Uterus (tissue), 4 donors: ENCODE data around the gene LAIR1. TPM values are rescaled to one million over a fixed set of nuclear protein-coding genes. Genes with fewer than 3 reads are reported as not detected.

ENCODE experiments used
- DNase-seq, 2 donors: peaks; one replicate each; pipeline ENCODE4 v3.0.0-alpha.2; 2019 to 2020
- H3K27ac ChIP-seq, 2 donors: fragments of 200-600 bp; sonication (generic); 1 replicate in 1 of 2; 2 replicates in 1 of 2; pipeline ENCODE4 v1.5.1; 2016 to 2018
- H3K27me3 ChIP-seq, 2 donors: fragments of 200-600 bp; sonication (generic); one replicate each; pipeline ENCODE4 v1.5.1; 2018 to 2019; ENCODE audit warnings: control low read depth in 1 of 2
- H3K36me3 ChIP-seq, 2 donors: fragments of 200-600 bp; sonication (generic); one replicate each; pipeline ENCODE4 v1.5.1; 2019; ENCODE audit warnings: control low read depth in 1 of 2
- H3K4me1 ChIP-seq, 2 donors: fragments of 200-600 bp; sonication (generic); one replicate each; pipeline ENCODE4 v1.5.1; 2018 to 2019; ENCODE audit warnings: control low read depth in 1 of 2
- H3K4me3 ChIP-seq, 2 donors: fragments of 200-600 bp; sonication (generic); 1 replicate in 1 of 2; 2 replicates in 1 of 2; pipeline ENCODE4 v1.5.1; 2018 to 2019; ENCODE audit warnings: mild to moderate bottlenecking in 1 of 2
- H3K9me3 ChIP-seq, 2 donors: fragments of 200-600 bp; sonication (generic); one replicate each; pipeline ENCODE4 v1.5.1; 2019; ENCODE audit warnings: control low read depth in 1 of 2
- POLR2A ChIP-seq, 2 donors: fragments of 450-650 bp; IDR thresholded peaks; one replicate each; pipeline ENCODE4 v1.6.1; 2016; ENCODE audit warnings: antibody characterized with exemption in 2 of 2, mild to moderate bottlenecking in 1 of 2, moderate library complexity in 1 of 2
- intact Hi-C: fragments of 100-400 bp; cut with DNase I; formaldehyde crosslinking; loops from one replicate; pipeline ENCODE4 v1.15.1; 2023; ENCODE audit warnings: low total_unique reads
- total RNA-seq, 4 donors: library from RNA; depleted of rRNA in 3 of 4; stranded (reverse); fragments of >200 nt in 3 of 4; gene quantifications; one replicate each; pipeline versions ENCODE4 v1.1.0 to v1.2.4, GENCODE V29; 2014 to 2023
- TF ChIP-seq, protein P1 (sequence below), 4 experiments: fragments of 200-600 bp in 2 of 4; fragments of 450-650 bp in 2 of 4; sonication (generic) in 2 of 4; IDR thresholded peaks; one replicate each; pipeline ENCODE4 v1.5.1; 2016 to 2019; ENCODE audit warnings: antibody characterized with exemption in 4 of 4, mild to moderate bottlenecking in 2 of 4, moderate library complexity in 1 of 4
- donor health status: DM: yes; HTN: yes; CAD: no.

The LAIR1 gene
- total RNA-seq, 4 donors from 2014 or later = 1.0 to 64.7 (median 9.5) TPM

DNA sequence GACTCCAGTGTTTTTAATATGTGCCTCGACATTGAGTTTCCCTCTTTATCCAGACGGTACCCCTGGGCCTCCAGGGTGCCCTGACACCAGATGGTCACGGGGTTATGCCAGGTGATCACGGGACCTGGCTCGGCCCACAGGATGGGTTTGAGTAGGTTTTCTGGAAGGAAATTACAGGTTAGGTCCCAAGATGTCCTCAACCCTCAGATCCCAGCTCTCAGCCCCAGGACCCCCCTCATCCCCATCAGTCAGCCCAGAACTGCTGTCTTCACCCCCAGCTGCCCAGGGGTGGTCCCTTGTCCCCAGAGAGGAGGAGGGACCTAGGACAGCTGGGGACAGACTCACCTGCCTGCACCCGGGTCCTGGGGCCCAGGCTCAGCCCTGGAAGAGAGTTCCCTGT lies 26.2 kb downstream of the LAIR1 start:
- Histone ChIP-seq H3K27me3 (no peaks in the 10 kb centered on the region), H3K4me1 (no peaks in the 10 kb centered on the region), H3K27ac (no peak overlapping the region), H3K4me3 (no peak overlapping the region), H3K9me3 (no peaks in the 10 kb centered on the region), H3K36me3 (no peaks in the 10 kb centered on the region)
- TF ChIP-seq POLR2A (IDR thresholded peaks at IDR 0.05) = no peak
- TF ChIP-seq, protein P1, sequence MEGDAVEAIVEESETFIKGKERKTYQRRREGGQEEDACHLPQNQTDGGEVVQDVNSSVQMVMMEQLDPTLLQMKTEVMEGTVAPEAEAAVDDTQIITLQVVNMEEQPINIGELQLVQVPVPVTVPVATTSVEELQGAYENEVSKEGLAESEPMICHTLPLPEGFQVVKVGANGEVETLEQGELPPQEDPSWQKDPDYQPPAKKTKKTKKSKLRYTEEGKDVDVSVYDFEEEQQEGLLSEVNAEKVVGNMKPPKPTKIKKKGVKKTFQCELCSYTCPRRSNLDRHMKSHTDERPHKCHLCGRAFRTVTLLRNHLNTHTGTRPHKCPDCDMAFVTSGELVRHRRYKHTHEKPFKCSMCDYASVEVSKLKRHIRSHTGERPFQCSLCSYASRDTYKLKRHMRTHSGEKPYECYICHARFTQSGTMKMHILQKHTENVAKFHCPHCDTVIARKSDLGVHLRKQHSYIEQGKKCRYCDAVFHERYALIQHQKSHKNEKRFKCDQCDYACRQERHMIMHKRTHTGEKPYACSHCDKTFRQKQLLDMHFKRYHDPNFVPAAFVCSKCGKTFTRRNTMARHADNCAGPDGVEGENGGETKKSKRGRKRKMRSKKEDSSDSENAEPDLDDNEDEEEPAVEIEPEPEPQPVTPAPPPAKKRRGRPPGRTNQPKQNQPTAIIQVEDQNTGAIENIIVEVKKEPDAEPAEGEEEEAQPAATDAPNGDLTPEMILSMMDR (IDR thresholded peaks at IDR 0.05) = no peak
- intact Hi-C loops = no loop called here
- no peak for DNase-seq

GRCh38 chr19:54337858-54338230 lies 26.9 kb downstream of the LAIR1 start:
- Histone ChIP-seq H3K36me3 (no peaks in the 10 kb centered on the region), H3K9me3 (no peaks in the 10 kb centered on the region), H3K27me3 (no peaks in the 10 kb centered on the region), H3K4me3 (no peak overlapping the region), H3K27ac (no peak overlapping the region), H3K4me1 (no peaks in the 10 kb centered on the region)
- intact Hi-C loops = no loop called here
- TF ChIP-seq, protein P1 (IDR thresholded peaks at IDR 0.05) = no peak
- TF ChIP-seq POLR2A (IDR thresholded peaks at IDR 0.05) = no peak
- no peak for DNase-seq

- no peak for DNase-seq
- Histone ChIP-seq H3K36me3 (no peaks in the 10 kb centered on the region), H3K4me1 (no peaks in the 10 kb centered on the region), H3K4me3 (no peak overlapping the region), H3K27ac (no peak overlapping the region), H3K9me3 (no peaks in the 10 kb centered on the region), H3K27me3 (no peaks in the 10 kb centered on the region)
- intact Hi-C loops = no loop called here
- TF ChIP-seq, protein P1 (IDR thresholded peaks at IDR 0.05) = no peak
- no peak for TF ChIP-seq POLR2A (IDR thresholded peaks at IDR 0.05)
Observed at GRCh38 chr19:54336893-54337857, 27.6 kb downstream of the LAIR1 start.

DNA sequence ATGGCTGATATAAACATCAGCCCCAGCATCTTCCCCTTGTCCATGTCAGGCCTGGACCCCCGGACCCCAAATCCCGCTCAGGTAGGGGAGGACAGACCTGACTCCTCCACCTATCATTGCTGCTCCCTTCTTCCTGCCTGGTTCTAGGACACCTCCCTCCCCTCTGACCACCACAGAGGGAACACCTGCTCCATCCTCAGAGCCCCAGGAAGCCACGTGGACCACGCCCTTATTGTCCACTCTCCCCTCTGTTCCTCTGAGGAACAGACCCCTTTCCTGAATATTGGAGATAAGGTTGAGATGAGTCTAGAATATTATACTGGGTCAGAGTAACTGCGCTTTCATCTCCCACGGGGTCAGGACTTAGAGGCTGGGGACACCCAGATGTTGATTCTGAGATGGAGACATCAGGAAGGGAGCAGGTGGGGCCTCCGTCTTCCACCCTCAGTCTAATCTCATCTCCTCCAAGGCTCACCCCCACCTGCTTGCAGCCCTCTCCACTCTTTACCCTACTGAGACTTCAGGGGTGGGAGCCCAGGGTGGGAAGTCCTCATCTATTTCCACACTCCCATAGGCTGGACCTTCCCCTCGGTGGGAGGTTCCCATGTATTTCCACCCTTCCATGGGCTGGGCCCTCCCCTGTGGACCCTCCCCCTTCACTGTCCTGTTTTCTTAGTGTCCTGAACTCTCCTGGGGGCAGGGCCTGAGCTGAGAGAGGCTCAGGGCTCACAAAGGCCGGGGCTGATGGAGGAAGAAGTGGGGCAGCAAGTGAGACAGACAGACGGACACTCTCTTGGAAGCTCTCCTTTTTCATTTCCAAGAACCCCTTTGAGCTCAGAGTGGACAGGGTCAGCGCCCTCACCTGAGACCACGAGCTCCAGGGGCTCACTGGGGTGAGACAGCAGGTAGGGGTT lies 28.5 kb downstream of the LAIR1 start:
- Histone ChIP-seq H3K4me3 (no peak overlapping the region), H3K27ac (no peak overlapping the region), H3K9me3 (no peaks in the 10 kb centered on the region), H3K4me1 (no peaks in the 10 kb centered on the region), H3K36me3 (no peaks in the 10 kb centered on the region), H3K27me3 (no peaks in the 10 kb centered on the region)
- intact Hi-C loops = no loop called here
- TF ChIP-seq, protein P1 (IDR thresholded peaks at IDR 0.05) = no peak
- no peak for TF ChIP-seq POLR2A (IDR thresholded peaks at IDR 0.05)
- no peak for DNase-seq
